RWPE1 (cell line): ENCODE data around the gene GPR141.

ENCODE experiments used
- CTCF ChIA-PET: fragments of 350-600 bp; sonication (Branson Sonifier 250); formaldehyde crosslinking; extraction: SDS; loops from one replicate; lab custom pipeline; 2021; lab: Yijun Ruan, JAX
- POLR2A ChIA-PET: fragments of 400-600 bp; formaldehyde crosslinking; extraction: SDS; loops from one replicate; lab custom pipeline; 2020; ENCODE audit warnings: antibody characterized with exemption; ENCODE audit not compliant: low non-redundant PET; lab: Yijun Ruan, JAX
- DNase-seq: peaks from one replicate; pipeline ENCODE4 v3.0.0; 2012; ENCODE audit warnings: low spot score
- H3K27ac ChIP-seq: fragments of 450-650 bp; 2 replicates; pipeline ENCODE4 v1.5.1; 2017
- CTCF ChIP-seq: fragments of 450-650 bp; conservative IDR thresholded peaks from 2 replicates; pipeline ENCODE4 v1.5.1; 2017; ENCODE audit warnings: low read depth, mild to moderate bottlenecking

GPR141 gene

GRCh38 chr7:37669818-37670217 lies 13.7 kb upstream of the GPR141 start:
- POLR2A ChIA-PET, result no interaction called here
- DNase-seq, result no peak
- CTCF ChIA-PET, result no interaction called here
- H3K27ac ChIP-seq, result no peak overlapping the region
- TF ChIP-seq CTCF, result no peak

GRCh38 chr7:37670436-37670835 lies 13.1 kb upstream of the GPR141 start:
- no peak overlapping the region for H3K27ac ChIP-seq
- no peak for DNase-seq
- ChIA-PET CTCF (no interaction called here), POLR2A (no interaction called here)
- TF ChIP-seq CTCF, result no peak

GRCh38 chr7:37671876-37672275 lies 11.7 kb upstream of the GPR141 start:
- CTCF ChIA-PET, result no interaction called here
- DNase-seq, result no peak
- TF ChIP-seq CTCF, result no peak
- POLR2A ChIA-PET, result no interaction called here
- H3K27ac ChIP-seq, result no peak overlapping the region

- no peak for TF ChIP-seq CTCF
- no peak overlapping the region for H3K27ac ChIP-seq
- ChIA-PET CTCF (no interaction called here), POLR2A (no interaction called here)
- DNase-seq, result no peak
Measured at GRCh38 chr7:37672926-37673325, 10.6 kb upstream of the GPR141 start.

- no peak for TF ChIP-seq CTCF
- H3K27ac ChIP-seq, result no peak overlapping the region
- DNase-seq, result no peak
- CTCF ChIA-PET, result no interaction called here
- POLR2A ChIA-PET, result no interaction called here
Measured at GRCh38 chr7:37673523-37673922, 10.0 kb upstream of the GPR141 start.

GRCh38 chr7:37674531-37674930 lies 9.0 kb upstream of the GPR141 start:
- CTCF ChIA-PET, result no interaction called here
- H3K27ac ChIP-seq, result no peak overlapping the region
- no peak for DNase-seq

More at GRCh38 chr7:37674531-37674930, 9.0 kb upstream of the GPR141 start:
- no peak for TF ChIP-seq CTCF
- POLR2A ChIA-PET, result no interaction called here
